PC-3 (cell line): ENCODE measurements around the gene CAPN5. TPM values are rescaled to one million over a fixed set of nuclear protein-coding genes. Genes with fewer than 3 reads are reported as not detected.

Experiments
- ATAC-seq: fragments of 200-7000 bp; cut with Tn5 transposase; 2 replicates; pipeline ENCODE4 v1.9.1; 2020; ENCODE audit warnings: mild to moderate bottlenecking, moderate library complexity
- BruUV-seq: library from RNA; stranded (reverse); fragments of 400-500 nt; replicated peaks from 2 replicates; lab custom pipeline; 2021; lab: Mats Ljungman, UMichigan
- CTCF ChIA-PET: fragments of 300-600 bp; sonication (Branson Sonifier 250); formaldehyde crosslinking; loops from one replicate; lab custom pipeline; 2022; ENCODE audit warnings: antibody characterized with exemption; lab: Charles Lee
- POLR2A ChIA-PET: fragments of 300-600 bp; sonication (Branson Sonifier 250); formaldehyde crosslinking; loops from one replicate; lab custom pipeline; 2022; ENCODE audit warnings: antibody characterized with exemption; ENCODE audit not compliant: unreplicated experiment; lab: Charles Lee
- DNase-seq: peaks from one replicate; pipeline ENCODE4 v3.0.0-alpha.2; 2015
- H2AFZ ChIP-seq: fragments of 300-600 bp; sonication (generic); 2 replicates; pipeline ENCODE4 v1.6.0; 2016; ENCODE audit warnings: antibody characterized with exemption, low read length
- H3F3A ChIP-seq: fragments of 300-600 bp; sonication (generic); one replicate; pipeline ENCODE4 v1.6.0; 2017; ENCODE audit warnings: antibody characterized with exemption, low read length, control low read depth, mild to moderate bottlenecking; ENCODE audit not compliant: unreplicated experiment
- H3K27ac ChIP-seq: fragments of 300-600 bp; sonication (generic); 2 replicates; pipeline ENCODE4 v1.5.1; 2016; ENCODE audit warnings: mild to moderate bottlenecking, low read length
- H3K27me3 ChIP-seq: fragments of 300-600 bp; sonication (generic); 2 replicates; pipeline ENCODE4 v1.6.1; 2016; ENCODE audit warnings: low read length, mixed read lengths
- H3K36me3 ChIP-seq: fragments of 300-600 bp; sonication (generic); 2 replicates; pipeline ENCODE4 v1.6.1; 2016; ENCODE audit warnings: low read depth, mixed run types, low read length, mixed read lengths
- H3K4me1 ChIP-seq: fragments of 300-600 bp; sonication (generic); 2 replicates; pipeline ENCODE4 v1.5.1; 2016; ENCODE audit warnings: low read length; ENCODE audit not compliant: insufficient read depth
- H3K4me2 ChIP-seq: fragments of 300-600 bp; sonication (generic); 2 replicates; pipeline ENCODE4 v1.6.0; 2016; ENCODE audit warnings: low read length
- H3K4me3 ChIP-seq: fragments of 300-600 bp; sonication (generic); 2 replicates; pipeline ENCODE4 v1.5.1; 2016; ENCODE audit warnings: mild to moderate bottlenecking, low read length, mixed read lengths
- H3K79me2 ChIP-seq: fragments of 300-600 bp; sonication (generic); 2 replicates; pipeline ENCODE4 v1.6.1; 2017; ENCODE audit warnings: low read length, mixed read lengths
- H3K9ac ChIP-seq: fragments of 300-600 bp; sonication (generic); 2 replicates; pipeline ENCODE4 v1.6.0; 2016; ENCODE audit warnings: mild to moderate bottlenecking, low read length
- H3K9me2 ChIP-seq: fragments of 300-600 bp; sonication (generic); replicated peaks from 2 replicates; pipeline ENCODE4 v1.6.1; 2016; ENCODE audit warnings: mixed run types, low read length, mixed read lengths
- H3K9me3 ChIP-seq: fragments of 300-600 bp; sonication (generic); 2 replicates; pipeline ENCODE4 v1.6.1; 2016; ENCODE audit warnings: low read length, mixed read lengths
- H4K20me1 ChIP-seq: fragments of 300-600 bp; sonication (generic); 2 replicates; pipeline ENCODE4 v1.6.1; 2016; ENCODE audit warnings: low read length, mixed read lengths
- CTCF ChIP-seq: fragments of 300-600 bp; sonication (generic); conservative IDR thresholded peaks from 2 replicates; pipeline ENCODE4 v1.5.1; 2017; ENCODE audit warnings: antibody characterized with exemption, low read depth, mild to moderate bottlenecking, low read length
- EZH2 ChIP-seq: fragments of 300-600 bp; sonication (generic); IDR thresholded peaks from one replicate; pipeline ENCODE4 v1.6.1; 2017; ENCODE audit warnings: antibody characterized with exemption, mild to moderate bottlenecking, low read length; ENCODE audit not compliant: unreplicated experiment
- EZH2phosphoT487 ChIP-seq: fragments of 300-600 bp; sonication (generic); IDR thresholded peaks from 2 replicates; pipeline ENCODE4 v1.6.1; 2018; ENCODE audit warnings: mild to moderate bottlenecking, antibody characterized with exemption, low read length, borderline replicate concordance
- intact Hi-C: fragments of 100-400 bp; cut with micrococcal nuclease; formaldehyde crosslinking; loops from 2 replicates; pipeline ENCODE4 v1.9.0; 2023
- total RNA-seq: library from RNA; depleted of rRNA; stranded (reverse); fragments of >200 nt; gene quantifications from 2 replicates; pipeline ENCODE4 v1.2.3, GENCODE V29; 2014

CAPN5 gene
- total RNA-seq, 1 experiment from 2014 or later: 6.3 TPM

GRCh38 chr11:77072851-77073327 is 6.1 kb downstream of the CAPN5 start:
- no peaks in the 10 kb centered on the region for H3K36me3 ChIP-seq
- no peak overlapping the region for H3K4me3 ChIP-seq
- CTCF ChIA-PET: interaction anchor here (1.4 to 1.5 kb wide), 2 partner anchors 18 to 25 kb away, joined by 8 to 19 read pairs; no protein-coding TSS in a partner anchor
- peak overlapping the region; percentile 51 for H3K27ac ChIP-seq
- no peak overlapping the region for H3K9ac ChIP-seq
- POLR2A ChIA-PET: no interaction called here
- H3K9me3 ChIP-seq: no peaks in the 10 kb centered on the region
- no peak overlapping the region for H2AFZ ChIP-seq
- H3K4me2 ChIP-seq: peak overlapping the region; percentile 14
- no peak; the same call in 1 of the 2 replicates for ATAC-seq
- TF ChIP-seq CTCF (no peak), EZH2 (no peak), EZH2phosphoT487 (no peak)
- DNase-seq: no peak
- no peaks in the 10 kb centered on the region for H3F3A ChIP-seq
- H3K4me1 ChIP-seq: peaks cover 29% of the 10 kb centered on the region
- no peaks in the 10 kb centered on the region for H3K27me3 ChIP-seq
- intact Hi-C loops: loop anchor here (1.0 kb wide), 1 partner anchor 26 kb away; no protein-coding TSS in a partner anchor
- no TSS peak for BruUV-seq
- H4K20me1 ChIP-seq: no peaks in the 10 kb centered on the region
- no peaks in the 10 kb centered on the region for H3K9me2 ChIP-seq
- H3K79me2 ChIP-seq: no peaks in the 10 kb centered on the region

GRCh38 chr11:77073328-77074001 is 6.7 kb downstream of the CAPN5 start:
- intact Hi-C loops: loop anchor here (1.0 kb wide), 1 partner anchor 26 kb away; no protein-coding TSS in a partner anchor
- ChIA-PET POLR2A (no interaction called here), CTCF (interaction anchor here (1.4 to 1.5 kb wide), 2 partner anchors 18 to 26 kb away, joined by 8 to 19 read pairs; no protein-coding TSS in a partner anchor)
- BruUV-seq: no TSS peak
- Histone ChIP-seq H2AFZ (peak overlapping the region; percentile 9; the same call in 1 of the 2 replicates), H3K4me1 (peaks cover 29% of the 10 kb centered on the region), H3F3A (no peaks in the 10 kb centered on the region), H3K79me2 (no peaks in the 10 kb centered on the region), H3K27me3 (no peaks in the 10 kb centered on the region), H3K36me3 (no peaks in the 10 kb centered on the region), H3K9me2 (no peaks in the 10 kb centered on the region), H3K4me3 (no peak overlapping the region), H3K27ac (peak overlapping the region; percentile 51), H3K9me3 (no peaks in the 10 kb centered on the region), H3K4me2 (peak overlapping the region; percentile 14), H3K9ac (no peak overlapping the region), H4K20me1 (no peaks in the 10 kb centered on the region)
- DNase-seq (peak; percentile 75), ATAC-seq (peak; percentile 92)
- TF ChIP-seq CTCF (peak; percentile 39; the same call in 1 of the 2 replicates), EZH2phosphoT487 (no peak), EZH2 (no peak)

DNA sequence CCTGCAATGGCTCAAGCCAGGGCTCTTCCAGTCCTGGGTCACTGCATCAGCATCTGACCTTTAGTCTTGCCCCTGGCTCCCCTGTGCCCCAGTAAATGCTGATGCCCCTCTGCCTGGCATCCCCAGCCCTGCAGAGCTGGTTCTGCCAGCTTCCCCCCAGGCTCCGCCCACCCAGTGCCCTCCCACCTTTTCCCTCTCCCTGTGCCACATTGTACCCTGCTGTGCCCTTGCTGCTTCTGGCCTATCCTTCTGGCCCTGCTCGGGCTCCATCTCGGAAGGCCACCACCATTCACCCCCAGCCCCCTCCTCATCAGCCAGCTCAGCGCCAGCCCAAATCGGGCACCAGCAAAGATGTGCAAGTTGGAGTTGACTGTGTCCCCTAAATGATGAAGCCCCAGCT is 7.4 kb downstream of the CAPN5 start:
- Histone ChIP-seq H3K9ac (no peak overlapping the region), H3K4me1 (peaks cover 29% of the 10 kb centered on the region), H3K27ac (peak overlapping the region; percentile 51; the same call in 1 of the 2 replicates), H3K4me3 (no peak overlapping the region), H3K9me3 (no peaks in the 10 kb centered on the region), H3K79me2 (no peaks in the 10 kb centered on the region), H3K4me2 (peak overlapping the region; percentile 14; the same call in 1 of the 2 replicates), H3F3A (no peaks in the 10 kb centered on the region), H3K9me2 (no peaks in the 10 kb centered on the region), H4K20me1 (no peaks in the 10 kb centered on the region), H2AFZ (no peak overlapping the region), H3K27me3 (no peaks in the 10 kb centered on the region), H3K36me3 (no peaks in the 10 kb centered on the region)
- ChIA-PET CTCF (interaction anchor here (1.4 to 1.5 kb wide), 2 partner anchors 17 to 27 kb away, joined by 8 to 19 read pairs; no protein-coding TSS in a partner anchor), POLR2A (no interaction called here)
- no peak for ATAC-seq
- TF ChIP-seq CTCF: no peak
- TF ChIP-seq EZH2phosphoT487: no peak
- TF ChIP-seq EZH2: no peak
- intact Hi-C loops: no loop called here
- BruUV-seq: no TSS peak
- DNase-seq: no peak
